Breast epithelium (tissue), 4 donors: ENCODE data around the gene FCGR2B. TPM values are rescaled to one million over a fixed set of nuclear protein-coding genes. Genes with fewer than 3 reads are reported as not detected.
"Not testable (repeated sequence)": the region's sequence is repeated elsewhere in the genome, so short reads cannot be mapped to it uniquely, and the experiment has no call there.

Experiments used
- DNase-seq, 2 donors: peaks; one replicate each; pipeline ENCODE4 v3.0.0-alpha.2; 2019; ENCODE audit warnings: low spot score in 2 of 2
- H3K27ac ChIP-seq, 2 donors: fragments of 200-600 bp; sonication (generic) in 1 of 2; one replicate each; pipeline ENCODE4 v1.5.1; 2016 to 2019; ENCODE audit warnings: mild to moderate bottlenecking in 1 of 2
- H3K27me3 ChIP-seq, 2 donors: fragments of 200-600 bp; sonication (generic) in 1 of 2; one replicate each; pipeline versions ENCODE4 v1.5.1 to v1.6.0; 2017 to 2019; ENCODE audit warnings: control low read depth in 1 of 2, mild to moderate bottlenecking in 1 of 2
- H3K36me3 ChIP-seq: fragments of 200-600 bp; one replicate; pipeline ENCODE4 v1.5.1; 2019
- H3K4me1 ChIP-seq, 2 donors: fragments of 200-600 bp; sonication (generic); one replicate each; pipeline ENCODE4 v1.5.1; 2016 to 2019; ENCODE audit warnings: control low read depth in 1 of 2
- H3K4me3 ChIP-seq, 3 donors: fragments of 200-600 bp; sonication (generic); 1 replicate in 2 of 3; 2 replicates in 1 of 3; pipeline ENCODE4 v1.5.1; 2016 to 2019; ENCODE audit warnings: mild to moderate bottlenecking in 3 of 3, moderate library complexity in 2 of 3
- H3K9me3 ChIP-seq, 2 donors: fragments of 200-600 bp; sonication (generic) in 1 of 2; one replicate each; pipeline ENCODE4 v1.5.1; 2016 to 2019; ENCODE audit warnings: control low read depth in 1 of 2
- POLR2A ChIP-seq: fragments of 450-650 bp; IDR thresholded peaks from one replicate; pipeline ENCODE4 v1.6.1; 2016; ENCODE audit warnings: antibody characterized with exemption, mild to moderate bottlenecking, moderate library complexity
- POLR2AphosphoS5 ChIP-seq, 3 donors: sonication (generic); formaldehyde crosslinking; IDR thresholded peaks; one replicate each; pipeline ENCODE4 v1.6.1; 2017; ENCODE audit warnings: antibody characterized with exemption in 3 of 3
- intact Hi-C: fragments of 100-400 bp; cut with DNase I; formaldehyde crosslinking; loops from one replicate; pipeline ENCODE4 v1.15.1; 2023; ENCODE audit warnings: low total_unique reads
- total RNA-seq, 3 donors: library from RNA; depleted of rRNA; stranded (reverse); fragments of >200 nt; gene quantifications; one replicate each; pipeline ENCODE4 v1.1.0, GENCODE V29; 2016
- TF ChIP-seq, protein P1 (sequence below), 3 donors: fragments of 450-650 bp; IDR thresholded peaks; one replicate each; pipeline ENCODE4 v1.5.1; 2016 to 2017; ENCODE audit warnings: antibody characterized with exemption in 3 of 3, mild to moderate bottlenecking in 3 of 3, moderate library complexity in 3 of 3

Gene FCGR2B
- total RNA-seq, 3 donors from 2014 or later = 5.6 to 124 (median 40.0) TPM

DNA sequence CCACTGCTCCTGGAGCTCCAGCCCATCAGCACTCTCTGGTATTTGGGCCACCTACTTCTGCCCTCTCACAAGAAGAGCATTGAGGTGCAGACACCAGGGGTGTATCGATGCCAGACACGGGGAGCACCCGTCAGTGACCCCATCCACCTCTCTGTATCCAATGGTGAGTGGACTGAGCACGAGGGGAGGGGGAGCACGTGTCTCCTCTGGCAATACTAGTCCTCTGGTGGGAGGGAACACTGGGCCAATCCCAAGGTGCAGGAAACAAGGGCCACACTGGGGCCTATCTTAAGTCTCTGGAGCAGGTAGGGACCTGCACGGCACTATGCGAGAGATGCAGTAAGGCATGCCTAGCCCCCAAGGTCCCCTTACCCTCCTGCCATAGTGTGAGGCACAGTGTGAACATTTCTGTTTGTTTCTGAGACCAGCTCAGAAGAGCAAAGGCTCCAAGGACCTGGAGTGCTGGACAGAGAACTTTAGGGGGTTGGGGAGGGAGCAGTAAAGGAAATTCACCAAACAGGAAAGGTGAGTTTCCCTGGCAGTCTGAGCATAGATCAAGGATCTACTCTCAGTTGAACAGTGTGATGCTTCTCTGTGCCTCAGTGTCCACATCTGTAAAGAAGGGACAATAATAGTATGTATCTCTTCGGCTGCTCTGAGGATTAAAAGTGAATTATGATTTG lies 60.7 kb downstream of the FCGR2B start:
- no peaks in the 10 kb centered on the region for H3K36me3 ChIP-seq
- intact Hi-C loops = no loop called here
- no peaks in the 10 kb centered on the region for H3K9me3 ChIP-seq
- no peak overlapping the region for H3K27ac ChIP-seq
- no peak overlapping the region for H3K4me3 ChIP-seq
- no peak for TF ChIP-seq POLR2AphosphoS5 (IDR thresholded peaks at IDR 0.05)
- no peak for TF ChIP-seq POLR2A
- TF ChIP-seq, protein P1, sequence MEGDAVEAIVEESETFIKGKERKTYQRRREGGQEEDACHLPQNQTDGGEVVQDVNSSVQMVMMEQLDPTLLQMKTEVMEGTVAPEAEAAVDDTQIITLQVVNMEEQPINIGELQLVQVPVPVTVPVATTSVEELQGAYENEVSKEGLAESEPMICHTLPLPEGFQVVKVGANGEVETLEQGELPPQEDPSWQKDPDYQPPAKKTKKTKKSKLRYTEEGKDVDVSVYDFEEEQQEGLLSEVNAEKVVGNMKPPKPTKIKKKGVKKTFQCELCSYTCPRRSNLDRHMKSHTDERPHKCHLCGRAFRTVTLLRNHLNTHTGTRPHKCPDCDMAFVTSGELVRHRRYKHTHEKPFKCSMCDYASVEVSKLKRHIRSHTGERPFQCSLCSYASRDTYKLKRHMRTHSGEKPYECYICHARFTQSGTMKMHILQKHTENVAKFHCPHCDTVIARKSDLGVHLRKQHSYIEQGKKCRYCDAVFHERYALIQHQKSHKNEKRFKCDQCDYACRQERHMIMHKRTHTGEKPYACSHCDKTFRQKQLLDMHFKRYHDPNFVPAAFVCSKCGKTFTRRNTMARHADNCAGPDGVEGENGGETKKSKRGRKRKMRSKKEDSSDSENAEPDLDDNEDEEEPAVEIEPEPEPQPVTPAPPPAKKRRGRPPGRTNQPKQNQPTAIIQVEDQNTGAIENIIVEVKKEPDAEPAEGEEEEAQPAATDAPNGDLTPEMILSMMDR (IDR thresholded peaks at IDR 0.05) = no peak
- no peaks in the 10 kb centered on the region for H3K4me1 ChIP-seq
- no peak for DNase-seq
- no peaks in the 10 kb centered on the region for H3K27me3 ChIP-seq

DNA sequence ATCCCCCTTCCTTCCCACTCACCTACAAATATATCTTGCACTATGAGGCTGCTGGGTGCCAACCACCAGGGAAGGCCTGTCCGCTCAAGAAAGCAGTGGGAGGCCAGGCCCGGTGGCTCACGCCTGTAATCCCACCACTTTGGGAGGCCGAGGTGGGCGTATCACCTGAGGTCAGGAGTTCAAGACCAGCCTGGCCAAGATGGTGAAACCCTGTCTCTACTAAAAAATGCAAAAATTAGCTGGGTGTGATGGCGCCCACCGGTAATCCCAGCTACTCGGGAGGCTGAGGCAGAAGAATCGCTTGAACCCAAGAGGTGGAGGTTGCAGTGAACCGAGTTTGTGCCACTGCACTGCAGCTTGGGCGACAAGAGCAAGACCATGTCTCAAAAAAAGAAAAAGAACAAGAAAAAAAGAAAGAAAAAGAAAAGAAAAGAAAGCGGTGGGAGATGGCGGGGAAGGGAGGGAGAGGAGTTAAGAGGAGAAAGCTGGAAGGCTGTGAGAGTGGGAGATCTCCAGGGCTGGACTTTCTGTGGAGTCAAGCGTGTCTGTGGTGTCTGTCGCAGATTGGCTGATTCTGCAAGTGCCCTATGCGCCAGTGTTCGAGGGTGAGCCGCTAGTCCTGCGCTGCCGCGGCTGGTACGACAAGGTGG lies 62.4 kb downstream of the FCGR2B start:
- H3K27me3 ChIP-seq, H3K9me3 ChIP-seq, DNase-seq, H3K4me1 ChIP-seq, H3K36me3 ChIP-seq, intact Hi-C loops: not testable (repeated sequence)
- Histone ChIP-seq H3K4me3 (peak overlapping the region; percentile 83 to 87 (median 86)), H3K27ac (peak overlapping the region; percentile 86 to 92)

DNA sequence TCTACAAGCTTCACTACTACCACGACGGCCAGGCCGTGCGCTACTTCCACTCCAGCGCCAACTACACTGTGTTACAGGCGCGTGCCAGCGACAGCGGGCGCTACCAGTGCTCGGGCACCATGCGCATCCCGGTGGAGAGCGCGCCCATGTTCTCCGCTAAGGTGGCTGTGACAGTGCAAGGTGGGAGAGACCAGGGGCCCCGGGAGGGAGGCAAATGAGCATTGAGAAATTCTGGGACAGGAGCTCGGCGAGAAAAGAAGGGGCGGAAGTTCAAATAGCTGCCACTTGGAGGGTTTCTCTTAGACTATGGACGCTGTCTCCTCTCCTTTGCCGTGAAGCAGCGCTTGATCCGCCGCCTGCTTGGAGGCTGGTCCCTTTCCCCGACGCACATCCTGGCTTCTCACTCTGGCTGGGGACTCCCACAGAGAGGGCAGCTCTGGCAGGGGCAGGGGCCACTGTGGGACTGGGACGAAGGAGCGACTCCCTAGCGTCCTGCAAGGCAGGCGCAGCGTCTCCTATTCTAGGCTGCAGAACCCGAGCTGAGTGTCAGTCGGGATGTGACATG lies 63.0 kb downstream of the FCGR2B start:
- H3K4me1 ChIP-seq = no peaks in the 10 kb centered on the region
- peak overlapping the region; percentile 86 to 92 for H3K27ac ChIP-seq
- H3K4me3 ChIP-seq = peak overlapping the region; percentile 83 to 87 (median 86)
- H3K9me3 ChIP-seq = no peaks in the 10 kb centered on the region
- DNase-seq = no peak
- TF ChIP-seq POLR2AphosphoS5 (IDR thresholded peaks at IDR 0.05) = no peak
- TF ChIP-seq, protein P1 (IDR thresholded peaks at IDR 0.05) = peak in 2 of 3 donors; percentile 29 to 38
- intact Hi-C loops = no loop called here
- no peaks in the 10 kb centered on the region for H3K36me3 ChIP-seq
- H3K27me3 ChIP-seq = no peaks in the 10 kb centered on the region

DNA sequence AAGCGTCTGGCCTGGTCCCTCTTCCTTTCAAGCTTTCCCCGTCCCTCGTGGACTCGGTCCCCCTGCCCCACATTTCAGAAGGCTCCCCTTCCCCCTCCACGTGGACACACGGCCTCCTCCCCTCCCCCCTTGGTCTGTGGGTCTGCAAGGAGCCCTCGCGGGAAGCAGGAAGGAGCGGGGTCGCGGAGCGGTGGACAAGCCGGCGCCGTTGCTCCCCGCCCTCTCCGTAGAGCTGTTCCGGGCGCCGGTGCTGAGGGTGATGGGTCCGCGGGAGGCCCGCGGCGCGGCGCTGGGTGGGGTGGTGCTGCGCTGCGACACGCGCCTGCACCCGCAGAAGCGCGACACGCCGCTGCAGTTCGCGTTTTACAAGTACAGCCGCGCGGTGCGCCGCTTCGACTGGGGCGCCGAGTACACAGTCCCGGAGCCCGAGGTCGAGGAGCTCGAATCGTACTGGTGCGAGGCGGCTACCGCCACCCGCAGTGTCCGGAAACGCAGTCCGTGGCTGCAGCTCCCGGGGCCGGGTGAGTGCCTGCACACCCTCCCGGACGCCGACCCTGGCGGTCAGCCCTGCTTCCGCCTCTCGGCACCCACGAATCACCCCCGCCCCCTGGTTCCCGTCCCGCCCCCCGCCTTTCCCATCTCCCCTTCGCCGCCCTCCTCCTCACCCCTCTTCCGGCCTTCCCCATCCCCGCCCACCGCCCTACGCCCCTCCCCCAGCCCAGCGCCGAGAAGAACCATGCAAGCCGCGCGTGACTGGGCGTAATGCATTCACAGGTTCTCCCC lies 63.7 kb downstream of the FCGR2B start:
- no peak for TF ChIP-seq POLR2A
- TF ChIP-seq, protein P1 (IDR thresholded peaks at IDR 0.05) = peak in 1 of 3 donors; percentile 13
- TF ChIP-seq POLR2AphosphoS5 (IDR thresholded peaks at IDR 0.05) = no peak
- no peaks in the 10 kb centered on the region for H3K27me3 ChIP-seq
- no peaks in the 10 kb centered on the region for H3K36me3 ChIP-seq
- H3K4me1 ChIP-seq = no peaks in the 10 kb centered on the region
- intact Hi-C loops = no loop called here
- DNase-seq = peak; percentile 72 to 73
- peak overlapping the region; percentile 86 to 92 for H3K27ac ChIP-seq
- H3K4me3 ChIP-seq = peak overlapping the region; percentile 83 to 87 (median 86)
- H3K9me3 ChIP-seq = no peaks in the 10 kb centered on the region

DNA sequence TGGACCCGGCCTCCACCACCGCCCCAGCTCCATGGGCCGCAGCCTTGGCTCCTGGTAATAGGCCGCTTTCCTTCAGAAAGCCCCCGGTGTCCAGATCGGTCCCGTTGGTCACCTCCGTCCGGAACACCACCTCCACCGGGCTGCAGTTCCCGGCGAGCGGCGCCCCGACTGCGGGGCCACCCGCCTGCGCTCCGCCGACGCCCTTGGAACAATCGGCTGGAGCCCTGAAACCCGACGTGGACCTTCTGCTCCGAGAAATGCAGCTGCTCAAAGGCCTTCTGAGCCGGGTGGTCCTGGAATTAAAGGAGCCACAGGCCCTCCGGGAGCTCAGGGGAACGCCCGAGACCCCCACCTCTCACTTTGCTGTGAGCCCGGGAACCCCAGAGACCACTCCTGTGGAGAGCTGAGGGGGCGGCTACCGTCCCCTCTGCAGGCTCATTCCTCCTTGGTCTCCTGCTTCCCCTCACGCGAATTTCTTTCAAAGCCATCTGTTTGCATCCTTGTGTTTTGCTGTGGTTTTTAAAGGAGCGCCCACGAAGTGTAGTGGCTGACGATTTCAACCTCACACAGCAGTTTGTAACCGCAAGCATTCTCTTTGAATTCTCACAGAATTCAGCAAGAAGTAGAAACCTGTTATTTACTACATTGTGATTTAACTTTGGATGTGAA lies 64.4 kb downstream of the FCGR2B start:
- H3K36me3 ChIP-seq = no peaks in the 10 kb centered on the region
- no peaks in the 10 kb centered on the region for H3K9me3 ChIP-seq
- peak overlapping the region; percentile 86 to 92 for H3K27ac ChIP-seq
- H3K27me3 ChIP-seq = no peaks in the 10 kb centered on the region
- intact Hi-C loops = no loop called here
- DNase-seq = no peak
- TF ChIP-seq POLR2AphosphoS5 (IDR thresholded peaks at IDR 0.05) = peak in 1 of 3 donors; percentile 6
- TF ChIP-seq, protein P1 (IDR thresholded peaks at IDR 0.05) = no peak
- no peak for TF ChIP-seq POLR2A
- peak overlapping the region; percentile 83 to 87 (median 86) for H3K4me3 ChIP-seq
- H3K4me1 ChIP-seq = no peaks in the 10 kb centered on the region
